ENCODE results near the gene ST13.
"Not testable (repeated sequence)": the region's sequence is repeated elsewhere in the genome, so short reads cannot be mapped to it uniquely, and the experiment has no call there.

Gene ST13

DNA sequence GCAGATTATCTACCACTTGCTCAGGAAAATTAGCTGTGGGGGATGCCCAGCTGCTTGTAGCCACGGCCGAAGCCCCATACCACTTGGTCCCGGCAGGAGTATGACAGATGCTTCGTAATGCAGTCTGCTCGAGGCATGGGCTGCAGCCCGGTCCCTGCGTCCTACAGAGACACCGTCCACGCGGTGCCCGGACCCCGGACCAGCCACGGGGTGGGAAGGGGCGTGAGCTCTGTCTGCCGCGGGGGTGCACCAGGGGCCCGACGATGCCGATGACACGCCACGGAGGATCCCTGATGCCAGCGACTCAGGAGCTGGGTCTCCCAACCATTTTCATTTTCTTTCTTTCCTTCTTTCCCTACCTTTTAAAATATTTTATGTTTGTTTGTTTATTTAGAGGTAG, 67.3 kb downstream of the ST13 start:
- DNase-seq (ENCODE audit: low read depth in 2 of 2, low spot score in 1 of 2), result no peak

DNA sequence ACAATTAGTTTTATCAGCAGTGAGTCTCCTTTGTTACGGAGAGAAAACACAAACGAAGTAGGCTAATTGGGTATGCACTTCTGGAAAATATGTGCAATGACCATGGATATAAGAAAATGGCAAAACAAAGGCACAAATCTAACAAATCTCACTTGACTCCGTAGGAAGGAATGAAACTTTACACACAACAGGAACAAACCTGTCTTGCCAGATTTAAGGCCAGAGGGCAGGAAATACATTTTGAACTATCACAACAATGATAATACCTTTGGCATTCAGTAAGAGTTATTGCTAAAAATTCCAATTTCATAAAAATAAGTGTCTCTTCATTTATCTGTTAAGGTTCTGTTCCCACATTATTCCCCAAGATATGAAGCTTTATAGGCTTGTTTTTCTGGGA, 73.9 kb downstream of the ST13 start:
- DNase-seq (ENCODE audit: low read depth in 2 of 2, low spot score in 1 of 2), result no peak

DNA sequence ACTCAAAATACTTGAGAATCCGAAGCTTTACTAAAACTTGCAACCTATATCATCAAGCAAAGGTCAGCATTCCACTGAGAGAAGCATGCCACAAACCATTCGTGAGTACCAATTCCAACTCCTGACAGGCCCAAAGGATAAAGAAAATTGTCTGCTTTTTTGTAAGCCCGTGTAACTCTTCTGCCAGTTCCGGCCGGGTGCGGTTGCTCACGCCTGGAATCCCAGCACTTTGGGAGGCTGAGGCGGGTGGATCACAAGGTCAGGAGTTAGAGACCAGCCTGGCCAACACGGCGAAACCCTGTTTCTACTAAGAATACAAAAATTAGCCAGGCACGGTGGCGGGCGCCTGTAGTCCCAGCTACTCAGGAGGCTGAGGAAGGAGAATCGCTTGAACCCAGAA, 74.7 kb downstream of the ST13 start:
- DNase-seq (ENCODE audit: low read depth in 2 of 2, low spot score in 1 of 2), result not testable (repeated sequence)

Data from stimulated activated CD8-positive, alpha-beta memory T cell treated with anti-CD3 and anti-CD28 coated beads, Interleukin-4, amount 100 ng/mL, for 1 hour (primary cell).